T-helper 2 cell treated with Interferon-gamma antibody and Interleukin-4, amounts not matched to agents 100 ng/mL and 5 ng/mL, for 36 hours (primary cell): ENCODE results near the gene ASB1. TPM values are rescaled to one million over a fixed set of nuclear protein-coding genes. Genes with fewer than 3 reads are reported as not detected.

ENCODE experiments used
- intact Hi-C: fragments of 100-400 bp; cut with micrococcal nuclease; formaldehyde crosslinking; loops from one replicate; pipeline ENCODE4 v1.15.1; 2023
- total RNA-seq: library from RNA; stranded (reverse); gene quantifications from 2 replicates; pipeline ENCODE4 v1.2.3, GENCODE V29; 2022

ASB1 gene
- total RNA-seq, 1 donor from 2014 or later: 32.9 TPM

DNA sequence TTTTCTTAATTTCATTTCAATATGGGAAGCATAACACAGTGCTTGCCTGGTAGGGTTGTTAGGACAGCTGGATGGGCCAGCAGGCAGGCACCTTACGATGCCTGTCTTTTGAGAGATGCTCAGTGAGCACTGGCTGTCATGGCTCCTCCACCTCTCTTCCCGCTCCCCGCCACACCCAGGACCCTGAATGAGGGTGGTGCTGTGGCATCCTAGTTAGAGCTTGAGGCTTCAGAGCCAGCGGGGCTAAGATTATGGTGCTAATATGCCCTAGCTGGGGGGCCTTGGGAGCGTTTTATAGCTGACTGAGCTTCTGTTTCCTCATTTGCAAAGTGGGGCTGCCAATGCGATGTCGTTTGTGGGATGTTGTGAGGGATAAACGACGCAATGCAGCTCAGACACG is 37.7 kb downstream of the ASB1 start:
- intact Hi-C loops: no loop called here

DNA sequence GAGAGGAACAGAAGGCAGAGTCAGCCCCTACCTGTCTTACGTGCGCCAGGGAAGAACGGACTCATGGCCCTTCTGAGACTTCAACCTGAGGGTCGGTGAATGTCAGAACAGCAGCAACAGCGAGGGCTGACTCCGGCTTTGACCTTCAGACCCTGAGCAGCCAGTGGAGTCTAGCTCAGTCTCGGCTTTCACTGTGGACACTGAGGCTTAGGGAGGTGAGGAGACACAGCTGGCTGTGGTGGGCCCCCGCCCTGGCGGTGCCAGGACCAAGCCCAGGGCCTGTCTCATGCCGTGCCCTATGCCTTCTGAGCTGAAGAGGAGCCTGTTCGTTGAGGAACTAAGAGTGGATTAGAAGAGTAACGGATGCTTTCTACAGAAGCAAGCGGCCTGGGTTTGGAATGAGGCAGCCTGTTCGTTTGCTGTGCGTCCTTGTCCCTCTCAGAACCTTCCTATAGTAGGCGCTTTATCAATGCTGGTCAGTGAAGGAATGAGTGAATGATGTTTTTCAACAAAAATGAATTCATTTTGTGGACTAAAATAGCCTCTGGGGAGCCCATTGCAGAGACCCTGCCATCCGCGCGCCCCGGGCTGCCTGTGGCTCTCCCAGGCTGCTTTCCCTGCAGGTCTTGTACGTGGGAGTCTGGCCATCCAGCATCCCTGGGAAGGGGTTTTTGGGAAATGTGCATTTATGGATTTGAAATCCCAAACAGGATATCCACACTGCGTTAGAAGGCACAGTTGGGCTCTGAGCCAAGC is 38.9 kb downstream of the ASB1 start:
- intact Hi-C loops: no loop called here

- intact Hi-C loops: no loop called here
Observed at GRCh38 chr2:238466243-238466756, 39.6 kb downstream of the ASB1 start.

DNA sequence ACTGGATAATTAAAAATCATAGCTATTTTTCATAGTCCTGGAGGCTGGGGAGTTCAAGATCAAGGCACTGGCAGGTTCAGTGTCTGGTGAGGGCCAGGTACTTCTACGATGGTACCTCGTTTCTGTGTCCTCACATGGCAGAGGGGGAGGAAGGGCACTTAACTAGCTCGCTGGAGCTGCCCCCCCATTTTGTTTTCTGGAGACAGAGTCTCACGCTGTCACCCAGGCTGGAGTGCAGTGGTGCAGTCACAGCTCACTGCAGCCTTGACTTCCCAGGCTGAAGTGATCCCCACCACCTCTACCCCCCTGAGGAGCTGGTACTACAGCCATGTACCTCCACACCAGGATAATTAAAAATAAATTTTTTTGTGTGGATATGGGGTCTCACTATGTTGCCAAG is 40.3 kb downstream of the ASB1 start:
- intact Hi-C loops: no loop called here

- intact Hi-C loops: no loop called here
Observed at GRCh38 chr2:238467792-238468191, 41.1 kb downstream of the ASB1 start.

DNA sequence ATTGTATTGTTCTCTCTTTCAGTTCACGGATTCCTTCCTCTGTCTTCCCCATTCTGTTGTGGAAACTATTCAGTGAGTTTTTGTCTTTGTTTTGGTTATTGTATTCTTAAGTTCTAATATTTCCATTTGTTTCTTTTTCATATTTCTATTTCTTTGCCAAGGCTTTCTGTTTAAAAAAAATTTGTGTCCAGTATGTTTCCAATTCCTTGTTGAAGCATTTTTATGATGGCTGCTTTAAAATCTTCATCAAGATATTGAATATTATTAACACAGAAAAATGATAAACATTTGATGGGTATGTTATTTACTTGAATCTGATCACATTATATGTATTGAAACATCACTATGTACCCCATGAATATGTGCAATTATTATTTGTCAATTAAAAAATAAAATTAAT is 42.4 kb downstream of the ASB1 start:
- intact Hi-C loops: no loop called here

- intact Hi-C loops: no loop called here
Observed at GRCh38 chr2:238473014-238473413, 46.3 kb downstream of the ASB1 start.

DNA sequence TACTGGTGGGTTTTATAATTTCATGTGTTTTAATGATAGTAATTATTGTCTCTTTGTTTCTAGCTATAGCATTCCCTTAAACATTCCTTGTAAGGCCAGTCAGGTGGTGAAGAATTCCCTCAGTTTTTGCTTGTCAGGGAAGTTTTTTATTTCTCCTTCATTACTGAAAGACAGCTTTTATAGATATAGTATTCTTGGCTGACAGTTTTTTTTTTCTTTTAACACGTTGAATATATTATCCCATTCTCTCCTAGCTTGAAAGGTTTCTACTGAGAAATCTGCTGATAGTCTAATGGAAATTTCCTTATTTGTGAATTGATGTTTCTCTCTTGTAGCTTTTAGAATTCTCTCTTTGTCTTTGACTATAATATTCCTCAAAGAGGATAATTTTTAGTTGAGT is 46.8 kb downstream of the ASB1 start:
- intact Hi-C loops: no loop called here

DNA sequence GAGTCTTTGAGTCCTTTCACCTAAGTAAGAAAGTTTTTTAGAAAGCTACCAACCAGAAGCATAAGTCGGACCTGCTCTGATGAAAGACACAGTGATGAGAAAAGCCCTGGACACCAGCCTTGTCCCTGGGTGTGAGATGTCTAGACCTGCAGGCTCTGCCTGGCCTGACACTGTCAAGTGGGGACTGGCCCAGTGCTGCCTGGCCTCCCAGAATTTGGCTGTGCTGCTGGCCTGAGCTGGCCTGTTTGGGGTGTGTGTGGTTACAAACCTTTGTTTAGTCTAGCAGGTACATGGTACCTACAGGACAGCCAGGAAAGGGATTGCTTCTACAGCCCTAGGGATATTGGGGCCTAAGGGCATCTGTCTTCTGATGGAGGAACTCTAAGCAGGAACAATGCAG is 48.3 kb downstream of the ASB1 start:
- intact Hi-C loops: no loop called here

GRCh38 chr2:238475566-238475965 is 48.8 kb downstream of the ASB1 start:
- intact Hi-C loops: no loop called here

GRCh38 chr2:238476258-238476657 is 49.5 kb downstream of the ASB1 start:
- intact Hi-C loops: no loop called here

GRCh38 chr2:238478216-238478615 is 51.5 kb downstream of the ASB1 start:
- intact Hi-C loops: no loop called here

- intact Hi-C loops: no loop called here
Observed at GRCh38 chr2:238479847-238480246, 53.1 kb downstream of the ASB1 start.

DNA sequence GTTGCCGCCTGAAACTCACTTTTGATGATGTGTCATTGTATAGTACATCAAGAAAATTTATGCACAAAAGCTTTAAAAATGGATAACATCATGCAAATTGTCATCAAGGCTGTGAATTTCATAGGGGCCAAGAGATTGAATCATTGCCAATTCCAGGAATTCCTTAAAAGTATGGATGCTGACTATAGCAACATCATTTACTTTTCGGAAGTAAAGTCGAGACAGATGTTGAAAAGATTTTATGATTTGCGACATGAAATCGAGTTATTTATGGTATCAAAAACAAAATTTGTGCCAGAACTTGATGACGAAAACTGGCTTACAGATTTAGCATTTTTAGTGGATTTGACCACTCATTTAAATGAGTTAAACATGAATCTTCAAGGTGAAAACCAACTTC is 56.3 kb downstream of the ASB1 start:
- intact Hi-C loops: no loop called here

DNA sequence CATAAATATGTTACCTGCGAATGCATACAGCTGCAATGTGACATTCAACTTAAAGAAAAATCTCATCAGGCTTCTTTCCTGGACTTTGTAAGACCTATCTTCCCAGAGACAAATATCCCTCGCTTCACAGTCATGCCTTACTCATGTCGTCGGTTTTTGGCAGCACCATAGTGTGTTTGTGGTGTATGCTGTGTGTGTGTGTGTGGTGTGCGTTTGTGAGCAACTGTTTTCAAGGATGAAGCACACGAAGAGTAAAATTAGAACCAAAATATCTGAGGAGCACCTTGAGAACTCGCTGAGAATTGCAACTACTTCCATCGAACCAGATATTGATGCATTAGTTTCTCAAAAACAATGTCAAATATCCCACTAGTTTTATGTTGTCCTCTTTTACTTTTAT is 56.9 kb downstream of the ASB1 start:
- intact Hi-C loops: no loop called here

DNA sequence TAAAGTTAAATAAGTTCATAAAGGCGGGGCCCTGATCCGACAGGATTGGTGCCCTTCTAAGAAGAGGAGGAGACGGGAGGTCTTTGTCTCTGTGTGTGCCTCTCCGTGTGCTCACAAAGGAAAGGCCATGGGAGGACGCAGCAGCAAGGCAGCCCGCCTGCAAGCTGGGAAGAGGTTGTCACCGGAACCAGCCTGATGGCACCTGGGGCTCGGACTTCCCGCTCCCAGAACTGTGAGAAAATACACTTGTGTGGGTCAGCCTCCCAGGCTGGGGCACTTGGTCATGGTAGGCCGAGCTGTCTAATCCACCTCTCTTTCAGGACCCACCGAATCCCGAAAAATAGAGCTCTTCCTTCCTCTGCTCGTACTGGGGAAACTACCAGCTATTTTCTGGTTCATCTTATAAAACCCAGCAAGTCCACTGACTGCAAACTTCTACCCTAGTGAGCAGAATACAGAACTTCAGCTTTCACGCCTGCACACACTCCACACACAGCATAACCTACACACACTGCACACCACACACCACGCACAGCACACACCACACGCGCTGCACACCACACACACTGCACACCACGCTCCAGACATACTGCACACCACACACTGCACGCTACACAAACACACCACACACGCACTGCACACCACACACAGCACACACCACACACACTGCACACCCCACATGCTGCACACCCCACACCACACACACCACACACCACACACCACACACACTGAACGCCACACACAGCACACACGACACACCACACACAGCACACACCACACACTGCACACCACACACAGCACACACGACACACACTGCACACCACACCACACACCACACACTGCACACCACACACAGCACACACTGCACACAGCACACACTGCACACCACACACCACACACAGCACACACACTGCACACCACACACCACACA is 58.1 kb downstream of the ASB1 start:
- intact Hi-C loops: no loop called here

DNA sequence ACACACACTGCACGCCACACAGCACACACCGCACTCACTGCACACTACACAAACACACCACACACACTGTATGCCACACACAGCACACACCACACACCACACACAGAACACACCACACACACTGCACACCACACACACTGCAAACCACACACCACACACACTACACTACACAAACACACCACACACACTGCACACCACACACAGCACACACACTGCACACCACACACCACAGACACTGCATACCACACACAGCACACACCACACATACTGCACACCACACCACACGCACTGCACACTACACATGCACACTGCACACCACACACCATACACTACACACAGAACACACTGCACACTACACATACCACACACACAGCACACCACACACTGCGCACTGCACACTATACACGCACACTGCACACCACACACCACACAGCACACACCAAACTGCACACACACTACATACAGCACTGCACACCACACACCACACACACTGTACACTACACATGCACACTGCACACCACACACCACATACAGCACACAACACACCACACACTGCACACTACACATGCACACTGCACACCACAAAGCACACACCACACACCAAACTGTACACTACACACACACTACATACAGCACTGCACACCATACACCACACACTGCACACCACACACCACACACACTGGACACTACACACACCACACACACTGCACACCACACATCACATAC is 59.6 kb downstream of the ASB1 start:
- intact Hi-C loops: no loop called here

DNA sequence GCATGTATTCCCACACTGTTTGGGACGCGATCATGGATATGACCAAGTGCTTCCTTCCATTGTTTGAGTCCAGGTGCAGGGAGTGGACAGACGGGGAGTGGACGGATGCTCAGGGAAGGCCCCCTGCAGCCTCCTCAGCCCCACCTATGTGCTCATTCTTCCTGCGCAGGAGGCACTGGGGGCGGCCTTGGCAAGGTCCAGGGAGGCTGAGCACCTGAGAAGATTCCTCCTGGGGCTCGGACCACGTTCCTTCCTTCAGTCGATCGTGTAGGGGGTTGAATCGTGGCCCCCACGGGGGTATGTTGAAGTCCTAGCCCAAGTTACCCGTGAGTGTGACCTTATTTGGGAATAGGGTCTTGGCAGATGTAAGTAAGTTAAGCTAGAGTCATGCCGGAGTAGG is 60.4 kb downstream of the ASB1 start:
- intact Hi-C loops: no loop called here

DNA sequence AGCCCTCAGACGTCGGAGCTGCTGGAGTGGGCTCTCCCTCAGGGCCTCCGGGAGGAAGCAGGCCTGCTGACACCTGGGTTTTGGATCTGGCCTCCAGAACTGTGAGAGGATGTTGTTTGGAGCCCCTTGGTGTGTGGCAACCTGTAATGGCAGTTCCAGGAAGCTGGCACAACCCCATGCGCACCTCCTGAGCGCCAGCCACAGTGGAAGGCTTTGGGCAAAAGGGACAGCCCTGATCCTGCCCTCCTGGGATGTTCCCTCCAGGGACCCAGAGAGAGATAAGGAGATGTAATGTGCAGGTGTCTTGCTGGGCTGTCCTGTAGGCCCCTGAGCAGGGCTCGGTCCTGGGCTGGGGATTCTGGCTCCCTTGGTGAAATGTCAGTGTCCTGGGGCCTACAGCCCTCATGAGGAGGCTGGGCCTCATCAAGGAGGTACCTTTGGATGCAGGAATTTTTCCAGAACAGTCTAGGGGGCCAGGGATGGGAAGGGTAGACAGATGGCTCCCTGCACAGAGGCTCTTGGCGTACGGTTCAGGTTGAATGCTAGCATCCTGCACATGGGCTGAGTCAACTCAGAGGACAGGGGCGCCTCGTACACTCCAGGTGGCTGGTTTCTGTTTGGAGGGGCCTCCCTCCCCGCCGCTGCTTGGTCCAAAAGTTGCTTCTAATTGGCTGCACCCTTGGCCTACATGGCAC is 61.1 kb downstream of the ASB1 start:
- intact Hi-C loops: no loop called here

GRCh38 chr2:238488347-238488826 is 61.7 kb downstream of the ASB1 start:
- intact Hi-C loops: no loop called here

- intact Hi-C loops: no loop called here
Observed at GRCh38 chr2:238489431-238489830, 62.7 kb downstream of the ASB1 start.
